ENCODE data around the gene KIF26A.

DNA sequence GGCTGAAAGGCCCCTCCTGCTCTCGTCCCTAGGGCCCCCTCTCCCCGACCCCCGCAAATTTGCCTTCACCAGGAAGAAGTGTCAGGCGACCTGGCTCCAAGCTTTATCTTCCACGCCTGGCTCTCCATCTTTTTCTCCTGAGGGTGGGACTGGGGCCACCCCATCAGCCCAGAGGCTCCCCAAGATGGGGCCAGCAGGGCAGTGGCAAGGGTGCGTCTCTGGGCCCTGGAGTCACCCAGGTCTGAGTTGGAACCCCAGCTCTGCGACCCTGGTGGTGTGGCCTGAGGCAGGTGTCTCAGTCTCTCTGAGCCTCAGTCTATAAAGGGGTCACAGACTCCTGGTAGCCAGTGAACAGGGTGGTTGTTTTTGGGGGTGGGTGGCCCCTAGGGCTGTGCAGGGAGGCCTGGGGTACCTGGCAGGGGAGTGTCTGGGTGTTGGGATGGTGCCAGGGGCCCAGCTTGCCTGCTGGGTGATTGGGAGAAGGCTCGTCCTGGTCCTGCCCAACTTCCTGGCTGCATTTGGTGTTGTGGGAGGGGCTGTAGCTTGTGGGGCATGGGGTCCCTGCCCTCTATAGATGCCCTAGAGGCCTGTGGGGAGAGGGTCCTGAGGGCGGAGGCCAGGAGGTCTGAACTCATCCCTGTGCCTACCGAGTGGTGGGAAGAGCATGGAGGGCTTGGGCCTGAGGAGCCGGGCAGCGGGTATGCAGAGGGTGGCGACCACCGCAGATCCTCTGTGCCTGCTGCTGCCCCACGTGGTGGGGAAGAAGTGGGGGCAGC is 7.6 kb downstream of the KIF26A start:
- no peak for TF ChIP-seq RARG (CRISPR knock-in tag; IDR thresholded peaks at IDR 0.05; ENCODE audit: low read depth)
- TF ChIP-seq ELF1 (CRISPR knock-in tag; IDR thresholded peaks at IDR 0.05), result no peak
- TF ChIP-seq ZNF709 (CRISPR knock-in tag; IDR thresholded peaks at IDR 0.05), result no peak
- TF ChIP-seq JUND (CRISPR knock-in tag; IDR thresholded peaks at IDR 0.05), result no peak
- TF ChIP-seq, protein P1, sequence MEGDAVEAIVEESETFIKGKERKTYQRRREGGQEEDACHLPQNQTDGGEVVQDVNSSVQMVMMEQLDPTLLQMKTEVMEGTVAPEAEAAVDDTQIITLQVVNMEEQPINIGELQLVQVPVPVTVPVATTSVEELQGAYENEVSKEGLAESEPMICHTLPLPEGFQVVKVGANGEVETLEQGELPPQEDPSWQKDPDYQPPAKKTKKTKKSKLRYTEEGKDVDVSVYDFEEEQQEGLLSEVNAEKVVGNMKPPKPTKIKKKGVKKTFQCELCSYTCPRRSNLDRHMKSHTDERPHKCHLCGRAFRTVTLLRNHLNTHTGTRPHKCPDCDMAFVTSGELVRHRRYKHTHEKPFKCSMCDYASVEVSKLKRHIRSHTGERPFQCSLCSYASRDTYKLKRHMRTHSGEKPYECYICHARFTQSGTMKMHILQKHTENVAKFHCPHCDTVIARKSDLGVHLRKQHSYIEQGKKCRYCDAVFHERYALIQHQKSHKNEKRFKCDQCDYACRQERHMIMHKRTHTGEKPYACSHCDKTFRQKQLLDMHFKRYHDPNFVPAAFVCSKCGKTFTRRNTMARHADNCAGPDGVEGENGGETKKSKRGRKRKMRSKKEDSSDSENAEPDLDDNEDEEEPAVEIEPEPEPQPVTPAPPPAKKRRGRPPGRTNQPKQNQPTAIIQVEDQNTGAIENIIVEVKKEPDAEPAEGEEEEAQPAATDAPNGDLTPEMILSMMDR (CRISPR knock-in tag; IDR thresholded peaks at IDR 0.05), result no peak
- no peak for TF ChIP-seq ZNF691 (CRISPR knock-in tag; IDR thresholded peaks at IDR 0.05; ENCODE audit: borderline replicate concordance, low read depth)
- no peak for TF ChIP-seq SETDB1 (CRISPR knock-in tag; IDR thresholded peaks at IDR 0.05; ENCODE audit: borderline replicate concordance)
- TF ChIP-seq, protein P2, sequence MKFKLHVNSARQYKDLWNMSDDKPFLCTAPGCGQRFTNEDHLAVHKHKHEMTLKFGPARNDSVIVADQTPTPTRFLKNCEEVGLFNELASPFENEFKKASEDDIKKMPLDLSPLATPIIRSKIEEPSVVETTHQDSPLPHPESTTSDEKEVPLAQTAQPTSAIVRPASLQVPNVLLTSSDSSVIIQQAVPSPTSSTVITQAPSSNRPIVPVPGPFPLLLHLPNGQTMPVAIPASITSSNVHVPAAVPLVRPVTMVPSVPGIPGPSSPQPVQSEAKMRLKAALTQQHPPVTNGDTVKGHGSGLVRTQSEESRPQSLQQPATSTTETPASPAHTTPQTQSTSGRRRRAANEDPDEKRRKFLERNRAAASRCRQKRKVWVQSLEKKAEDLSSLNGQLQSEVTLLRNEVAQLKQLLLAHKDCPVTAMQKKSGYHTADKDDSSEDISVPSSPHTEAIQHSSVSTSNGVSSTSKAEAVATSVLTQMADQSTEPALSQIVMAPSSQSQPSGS (CRISPR knock-in tag; IDR thresholded peaks at IDR 0.05), result no peak
- TF ChIP-seq KLF16 (CRISPR knock-in tag; IDR thresholded peaks at IDR 0.05), result no peak
- TF ChIP-seq, protein P3, sequence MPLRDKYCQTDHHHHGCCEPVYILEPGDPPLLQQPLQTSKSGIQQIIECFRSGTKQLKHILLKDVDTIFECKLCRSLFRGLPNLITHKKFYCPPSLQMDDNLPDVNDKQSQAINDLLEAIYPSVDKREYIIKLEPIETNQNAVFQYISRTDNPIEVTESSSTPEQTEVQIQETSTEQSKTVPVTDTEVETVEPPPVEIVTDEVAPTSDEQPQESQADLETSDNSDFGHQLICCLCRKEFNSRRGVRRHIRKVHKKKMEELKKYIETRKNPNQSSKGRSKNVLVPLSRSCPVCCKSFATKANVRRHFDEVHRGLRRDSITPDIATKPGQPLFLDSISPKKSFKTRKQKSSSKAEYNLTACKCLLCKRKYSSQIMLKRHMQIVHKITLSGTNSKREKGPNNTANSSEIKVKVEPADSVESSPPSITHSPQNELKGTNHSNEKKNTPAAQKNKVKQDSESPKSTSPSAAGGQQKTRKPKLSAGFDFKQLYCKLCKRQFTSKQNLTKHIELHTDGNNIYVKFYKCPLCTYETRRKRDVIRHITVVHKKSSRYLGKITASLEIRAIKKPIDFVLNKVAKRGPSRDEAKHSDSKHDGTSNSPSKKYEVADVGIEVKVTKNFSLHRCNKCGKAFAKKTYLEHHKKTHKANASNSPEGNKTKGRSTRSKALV (CRISPR knock-in tag; IDR thresholded peaks at IDR 0.05), result no peak
- no peak for TF ChIP-seq KDM1A (CRISPR knock-in tag; IDR thresholded peaks at IDR 0.05)

Measured in HepG2 (cell line).